Eye (tissue), 1 donor: ENCODE data around the gene SANBR.
"Not testable (repeated sequence)": the region's sequence is repeated elsewhere in the genome, so short reads cannot be mapped to it uniquely, and the experiment has no call there.

Experiments
- DNase-seq: peaks from one replicate; pipeline ENCODE4 v3.0.0-alpha.2; 2015

Gene SANBR

GRCh38 chr2:61065714-61066709, at the start of gene SANBR:
Gene SANBR (plus strand): TSS chr2:61065871. CDS start chr2:61070351, 4,480 bp downstream.
- DNase-seq: peak; percentile 77

DNA sequence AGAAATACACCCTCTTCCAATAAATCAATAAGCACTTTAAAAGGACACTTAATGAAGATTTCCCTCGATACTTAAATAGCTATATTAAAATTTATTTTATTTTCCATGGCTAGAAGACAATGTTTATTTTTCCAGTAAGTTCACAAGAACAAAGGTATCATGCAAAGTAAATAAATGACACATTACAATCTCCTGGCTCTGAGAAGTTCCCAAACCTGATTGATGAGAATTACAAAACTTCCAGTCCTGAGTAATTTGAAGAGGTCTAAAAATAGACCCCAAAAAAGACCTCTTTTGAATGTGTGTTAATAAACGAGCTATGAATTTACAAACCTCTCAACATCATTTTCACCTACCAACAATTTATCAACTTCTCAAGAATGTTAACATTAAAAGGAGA, 49.7 kb upstream of the SANBR start:
- peak; percentile 13 for DNase-seq

DNA sequence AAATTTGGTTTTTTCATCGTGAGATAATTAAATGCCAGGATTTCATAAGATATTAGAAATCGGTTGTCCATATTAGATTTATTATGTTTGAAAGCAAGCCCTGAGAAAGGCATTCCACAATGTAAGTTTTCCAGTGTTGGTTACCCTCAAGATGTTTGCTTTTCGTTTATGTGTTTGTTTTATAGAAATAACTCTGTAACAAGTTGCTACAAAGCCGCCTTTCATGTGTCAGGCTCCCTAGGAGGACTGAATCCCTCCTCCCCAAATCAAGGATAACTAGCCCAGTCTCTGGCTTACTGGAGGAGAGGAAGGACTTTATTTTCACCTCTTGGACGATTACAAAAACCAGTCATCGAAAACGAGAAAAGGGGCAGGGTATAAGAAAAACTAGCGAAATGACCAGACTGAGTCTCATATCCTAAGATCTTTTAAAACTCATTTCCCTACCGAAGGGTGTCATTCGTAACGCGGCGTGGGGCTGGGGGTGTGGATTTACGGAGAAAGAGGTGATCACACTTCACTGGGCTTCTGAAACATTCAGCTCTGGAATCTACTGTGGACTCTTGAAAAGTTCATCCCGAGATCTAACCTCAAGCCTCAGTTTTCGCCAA, 49.2 kb upstream of the SANBR start:
- DNase-seq: no peak

DNA sequence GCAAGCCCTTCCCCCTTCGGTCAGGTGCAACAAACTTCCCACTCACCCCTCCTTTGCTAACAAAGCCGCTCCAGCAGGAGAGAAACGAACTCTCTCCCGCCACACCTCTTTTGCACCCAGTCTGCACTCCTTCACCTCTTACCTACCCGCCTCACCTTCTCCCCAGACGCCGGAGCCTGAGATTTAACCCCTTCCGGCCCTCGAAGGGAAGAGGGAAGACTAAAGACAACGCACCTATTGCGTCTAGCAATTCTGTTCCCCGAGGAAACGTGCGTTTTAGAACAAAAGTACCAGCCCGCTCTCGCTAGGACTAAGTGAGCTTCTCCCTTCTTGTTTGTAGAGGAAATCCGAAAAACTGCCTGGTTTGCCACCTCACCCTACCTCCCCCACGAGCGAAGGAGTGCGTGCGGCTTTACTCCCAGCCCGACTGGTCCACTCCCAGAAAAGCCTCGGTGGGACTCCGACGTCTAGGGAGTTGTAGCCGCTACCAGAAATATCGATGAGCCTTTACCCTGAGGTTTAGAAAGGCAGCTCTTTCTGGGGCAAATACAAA, 48.6 kb upstream of the SANBR start:
- peak; percentile 95 for DNase-seq

DNA sequence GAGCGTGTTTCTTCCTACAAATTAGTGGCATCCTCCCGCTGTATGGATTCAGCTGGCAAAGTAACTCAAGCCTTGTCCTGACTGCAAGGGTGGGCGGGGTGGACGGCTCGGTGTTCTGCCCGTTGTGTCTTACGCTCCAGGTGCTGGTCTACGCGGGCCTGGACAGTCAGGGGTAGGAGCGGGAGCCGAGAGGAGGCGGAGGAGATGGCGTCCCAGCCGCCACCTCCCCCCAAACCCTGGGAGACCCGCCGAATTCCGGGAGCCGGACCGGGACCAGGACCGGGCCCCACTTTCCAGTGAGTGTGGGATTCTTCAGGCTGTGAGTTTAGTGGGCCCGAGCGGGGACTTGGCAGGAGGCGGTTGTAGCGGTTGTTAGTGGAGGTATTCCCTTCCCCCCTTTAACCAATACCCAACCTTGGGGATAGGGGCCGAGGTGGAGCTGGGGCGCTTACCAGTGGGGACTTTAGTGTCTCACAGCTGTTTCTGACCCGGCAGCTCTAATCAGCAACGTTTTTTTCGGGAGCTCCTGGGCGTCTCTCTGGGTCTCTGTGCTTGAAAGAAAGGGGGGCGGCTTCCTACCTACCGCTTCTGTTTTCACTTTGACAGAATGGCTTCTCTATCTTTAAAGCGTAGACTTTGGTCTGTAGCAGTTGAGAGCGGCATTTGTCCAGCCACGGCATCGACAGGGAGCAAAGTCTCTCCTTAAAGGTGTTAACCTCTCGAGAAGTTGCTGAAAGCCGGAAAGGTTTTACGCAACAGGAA, 47.9 kb upstream of the SANBR start, which contains the start of the genes PEX13 and PUS10:
Gene PEX13, plus strand, starts transcription at position 165 of the 762 bp plus-strand sequence. Its CDS starts 40 bp downstream, at position 205.
Gene PUS10, minus strand, starts transcription at position 700 of the 762 bp plus-strand sequence. CDS start 6,365 bp downstream, outside the sequence.
- no peak for DNase-seq

DNA sequence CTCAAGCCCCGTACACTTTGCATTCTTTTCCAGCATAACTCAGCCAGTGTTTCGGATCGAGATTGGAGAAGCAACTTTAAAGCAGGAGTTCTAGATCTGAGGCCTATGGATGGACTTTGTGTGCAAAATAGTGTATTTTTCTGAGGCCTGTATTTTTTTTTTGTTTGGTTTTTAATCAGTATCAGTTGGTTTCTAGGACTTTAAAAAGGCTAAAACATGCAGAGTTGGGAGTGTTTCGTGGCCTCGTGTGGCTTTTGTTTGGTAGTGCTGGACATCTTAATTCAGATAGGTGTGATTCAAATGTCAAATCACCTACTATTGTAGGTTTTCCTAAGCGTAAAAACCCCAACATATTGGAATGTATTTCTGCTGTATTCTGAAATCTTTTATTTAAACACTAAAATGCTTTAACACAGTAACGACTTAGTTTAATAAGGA, 47.3 kb upstream of the SANBR start:
- no peak for DNase-seq

- DNase-seq: no peak
Measured at GRCh38 chr2:61018798-61019197, 46.9 kb upstream of the SANBR start.

DNA sequence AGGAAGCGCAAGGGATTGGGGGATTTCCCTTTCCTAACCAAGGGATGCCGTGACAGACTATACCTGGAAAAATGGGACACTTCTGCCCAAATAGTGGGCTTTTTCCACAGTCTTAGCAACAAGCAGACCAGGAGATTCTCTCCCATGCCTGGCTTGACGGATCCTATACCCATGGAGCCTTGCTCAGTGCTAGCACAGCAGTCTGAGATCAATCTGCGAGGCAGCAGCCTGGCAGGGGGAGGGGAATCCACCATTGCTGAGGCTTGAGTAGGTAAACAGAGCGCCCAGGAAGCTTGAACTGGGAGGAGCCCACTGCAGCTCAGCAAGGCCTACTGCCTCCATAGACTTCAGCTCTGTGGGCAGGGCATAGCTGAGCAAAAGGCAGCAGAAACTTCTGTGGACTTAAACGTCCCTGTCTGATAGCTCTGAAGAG, 44.4 kb upstream of the SANBR start:
- DNase-seq: no peak

DNA sequence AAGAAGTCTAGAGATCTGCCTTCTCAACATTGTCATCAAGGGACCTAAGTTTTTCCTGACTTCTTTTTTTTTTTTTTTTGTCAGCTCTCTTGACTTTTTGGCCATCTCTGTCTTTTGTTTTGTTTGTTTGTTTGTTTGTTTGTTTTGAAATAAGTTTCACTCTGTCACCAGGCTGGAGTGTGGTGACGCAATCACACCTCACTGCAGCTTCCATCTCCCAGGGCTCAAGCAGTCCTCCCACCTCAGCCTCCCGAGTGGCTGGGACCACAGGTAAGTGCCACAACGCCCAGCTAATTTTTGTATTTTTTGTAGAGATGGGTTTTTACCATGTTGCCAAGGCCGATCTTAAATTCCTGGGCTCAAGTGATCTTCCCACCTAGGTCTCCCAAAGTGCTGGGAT, 42.0 kb upstream of the SANBR start:
- no peak for DNase-seq

DNA sequence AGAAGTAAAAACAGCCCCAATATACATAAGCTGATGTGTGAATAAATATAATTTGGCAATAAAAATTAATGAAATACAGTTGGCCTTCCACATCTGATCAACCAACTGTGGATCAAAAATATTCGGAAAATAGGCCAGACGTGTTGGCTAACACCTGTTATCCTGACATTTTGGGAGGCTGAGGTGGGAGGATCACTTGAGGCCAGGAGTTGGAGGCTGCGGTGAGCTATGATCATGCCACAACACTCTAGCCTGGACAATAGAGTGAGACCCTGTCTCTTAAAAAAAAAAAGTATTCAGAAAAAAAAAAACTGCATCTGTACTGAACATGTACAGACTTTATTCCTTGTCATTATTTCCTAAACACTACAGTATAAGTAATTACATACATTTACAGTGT, 36.1 kb upstream of the SANBR start:
- DNase-seq: no peak

GRCh38 chr2:61034592-61034991, 31.1 kb upstream of the SANBR start:
- DNase-seq: not testable (repeated sequence)

GRCh38 chr2:61036643-61037042, 29.0 kb upstream of the SANBR start:
- DNase-seq: not testable (repeated sequence)

GRCh38 chr2:61042807-61043206, 22.9 kb upstream of the SANBR start:
- no peak for DNase-seq

DNA sequence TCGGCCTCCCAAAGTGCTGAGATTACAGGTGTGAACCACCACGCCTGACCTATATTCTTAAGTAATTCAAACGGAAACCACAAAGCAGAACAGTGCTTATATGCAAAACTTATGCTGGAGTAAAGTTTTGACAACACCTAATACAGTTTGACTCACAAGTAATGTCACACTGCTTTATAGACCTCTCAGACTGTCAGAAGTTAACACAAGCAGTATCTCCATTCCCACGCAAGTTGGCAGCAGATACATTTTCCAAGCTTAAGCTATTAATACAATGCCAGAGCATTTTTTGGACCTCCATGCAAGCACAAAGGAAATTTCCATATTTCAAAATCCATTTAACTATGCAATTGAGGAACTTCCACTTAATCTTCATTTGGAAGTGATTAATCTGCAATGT, 21.0 kb upstream of the SANBR start:
- no peak for DNase-seq

- no peak for DNase-seq
Measured at GRCh38 chr2:61045226-61045625, 20.4 kb upstream of the SANBR start.

- no peak for DNase-seq
Measured at GRCh38 chr2:61045999-61046398, 19.7 kb upstream of the SANBR start.

- peak; percentile 6 for DNase-seq
Measured at GRCh38 chr2:61055557-61055956, 10.1 kb upstream of the SANBR start.

GRCh38 chr2:61057562-61057961, 8.1 kb upstream of the SANBR start:
- no peak for DNase-seq

DNA sequence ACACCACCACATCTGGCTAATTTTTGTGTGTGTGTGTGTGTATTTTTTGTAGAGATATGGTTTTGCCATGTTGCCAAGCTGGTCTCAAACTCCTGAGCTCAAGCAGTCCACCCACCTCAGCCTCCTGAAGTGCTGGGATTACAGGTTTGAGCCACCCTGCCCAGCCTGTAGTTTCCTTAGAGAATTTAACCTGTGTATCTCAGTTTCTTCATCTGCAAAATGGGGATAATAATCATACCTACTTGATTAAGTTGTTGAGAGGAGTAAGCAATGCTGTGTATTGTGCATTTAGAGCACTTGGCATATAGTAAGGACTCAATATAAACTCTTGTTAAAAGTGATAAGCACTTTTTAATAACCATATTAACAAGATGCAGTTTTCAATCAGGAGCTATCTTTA, 6.3 kb upstream of the SANBR start:
- DNase-seq: no peak

DNA sequence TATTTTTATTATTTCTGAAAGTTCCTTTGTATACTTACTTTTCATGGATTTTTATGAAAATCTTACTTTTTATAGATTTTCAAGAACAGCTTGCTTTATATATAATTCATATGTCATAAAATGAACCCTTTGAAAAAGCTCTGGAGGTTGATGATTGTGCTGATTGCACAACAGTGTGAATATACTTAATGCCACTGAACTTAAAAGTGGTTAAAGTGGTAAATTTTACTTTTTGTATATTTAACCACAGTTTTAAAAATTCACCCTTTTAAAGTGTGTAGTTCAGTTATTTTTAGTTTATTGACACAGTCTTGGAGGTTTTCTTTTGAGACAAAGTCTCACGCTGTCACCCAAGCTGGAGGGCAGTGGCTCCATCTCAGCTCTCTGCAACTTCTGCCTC, 8.4 kb downstream of the SANBR start:
- DNase-seq: no peak

DNA sequence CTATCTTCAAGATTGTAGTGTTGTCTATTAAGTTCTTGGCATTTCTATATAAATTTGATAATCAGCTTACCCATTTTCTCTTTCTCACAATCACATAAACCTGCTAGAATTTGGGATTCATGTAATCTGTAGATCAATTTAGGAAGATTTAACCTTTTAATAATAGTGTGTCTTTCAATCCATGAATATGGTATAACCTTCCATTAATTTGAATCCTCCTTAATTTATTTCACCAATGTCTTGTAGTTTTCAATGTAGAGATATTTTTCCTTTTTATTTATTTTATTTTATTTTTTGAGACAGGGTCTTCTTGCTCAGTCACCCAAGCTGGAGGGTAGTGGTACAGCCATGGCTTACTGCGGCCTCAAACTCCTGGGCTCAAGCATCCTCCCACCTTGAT, 20.2 kb downstream of the SANBR start:
- no peak for DNase-seq

- no peak for DNase-seq
Measured at GRCh38 chr2:61089797-61090196, 24.1 kb downstream of the SANBR start.
